ENCODE results near the gene GAS6.
"Not testable (repeated sequence)": the region's sequence is repeated elsewhere in the genome, so short reads cannot be mapped to it uniquely, and the experiment has no call there.

The GAS6 gene

GRCh38 chr13:113792886-113793717 lies 70.8 kb downstream of the GAS6 start:
- Histone ChIP-seq H3K4me3 (ENCODE audit: low read depth in 1 of 2, low read length in 2 of 2) (no peak overlapping the region), H3K36me3 (ENCODE audit: control insufficient read depth in 1 of 2, insufficient read depth in 2 of 2, low read length in 2 of 2) (no peaks in the 10 kb centered on the region), H3K4me1 (ENCODE audit: control insufficient read depth in 1 of 2, insufficient read depth in 2 of 2, low read length in 2 of 2) (no peaks in the 10 kb centered on the region), H3K27ac (ENCODE audit: low read depth, low read length) (no peak overlapping the region), H3K9me3 (ENCODE audit: control insufficient read depth in 1 of 2, low read length in 2 of 2) (no peaks in the 10 kb centered on the region), H3K9ac (ENCODE audit: low read depth in 1 of 2, low read length in 2 of 2) (no peak overlapping the region), H3K27me3 (ENCODE audit: control insufficient read depth in 1 of 2, insufficient read depth in 2 of 2, low read length in 2 of 2) (peaks cover 0 to 2% of the 10 kb centered on the region in 2 donors)

GRCh38 chr13:113792236-113792770 lies 71.6 kb downstream of the GAS6 start:
- Histone ChIP-seq H3K27ac (ENCODE audit: low read depth, low read length) (no peak overlapping the region), H3K27me3 (ENCODE audit: control insufficient read depth in 1 of 2, insufficient read depth in 2 of 2, low read length in 2 of 2) (peaks cover 0 to 2% of the 10 kb centered on the region in 2 donors), H3K36me3 (ENCODE audit: control insufficient read depth in 1 of 2, insufficient read depth in 2 of 2, low read length in 2 of 2) (no peaks in the 10 kb centered on the region), H3K9me3 (ENCODE audit: control insufficient read depth in 1 of 2, low read length in 2 of 2) (no peaks in the 10 kb centered on the region), H3K4me3 (ENCODE audit: low read depth in 1 of 2, low read length in 2 of 2) (no peak overlapping the region), H3K9ac (ENCODE audit: low read depth in 1 of 2, low read length in 2 of 2) (no peak overlapping the region), H3K4me1 (ENCODE audit: control insufficient read depth in 1 of 2, insufficient read depth in 2 of 2, low read length in 2 of 2) (no peaks in the 10 kb centered on the region)

GRCh38 chr13:113791761-113792160 lies 72.1 kb downstream of the GAS6 start:
- Histone ChIP-seq H3K4me1 (ENCODE audit: control insufficient read depth in 1 of 2, insufficient read depth in 2 of 2, low read length in 2 of 2) (no peaks in the 10 kb centered on the region), H3K27me3 (ENCODE audit: control insufficient read depth in 1 of 2, insufficient read depth in 2 of 2, low read length in 2 of 2) (peaks cover 0 to 2% of the 10 kb centered on the region in 2 donors), H3K9me3 (ENCODE audit: control insufficient read depth in 1 of 2, low read length in 2 of 2) (no peaks in the 10 kb centered on the region), H3K4me3 (ENCODE audit: low read depth in 1 of 2, low read length in 2 of 2) (no peak overlapping the region), H3K27ac (ENCODE audit: low read depth, low read length) (no peak overlapping the region), H3K36me3 (ENCODE audit: control insufficient read depth in 1 of 2, insufficient read depth in 2 of 2, low read length in 2 of 2) (no peaks in the 10 kb centered on the region), H3K9ac (ENCODE audit: low read depth in 1 of 2, low read length in 2 of 2) (no peak overlapping the region)

- Histone ChIP-seq H3K9me3 (ENCODE audit: control insufficient read depth in 1 of 2, low read length in 2 of 2) (no peaks in the 10 kb centered on the region), H3K27ac (ENCODE audit: low read depth, low read length) (no peak overlapping the region), H3K4me3 (ENCODE audit: low read depth in 1 of 2, low read length in 2 of 2) (no peak overlapping the region), H3K36me3 (ENCODE audit: control insufficient read depth in 1 of 2, insufficient read depth in 2 of 2, low read length in 2 of 2) (no peaks in the 10 kb centered on the region), H3K27me3 (ENCODE audit: control insufficient read depth in 1 of 2, insufficient read depth in 2 of 2, low read length in 2 of 2) (peaks cover 0 to 2% of the 10 kb centered on the region in 2 donors), H3K9ac (ENCODE audit: low read depth in 1 of 2, low read length in 2 of 2) (no peak overlapping the region), H3K4me1 (ENCODE audit: control insufficient read depth in 1 of 2, insufficient read depth in 2 of 2, low read length in 2 of 2) (no peaks in the 10 kb centered on the region)
Measured at GRCh38 chr13:113791226-113791625, 72.7 kb downstream of the GAS6 start.

GRCh38 chr13:113789931-113790330 lies 73.9 kb downstream of the GAS6 start:
- H3K27ac ChIP-seq (ENCODE audit: low read depth, low read length); H3K9ac ChIP-seq (ENCODE audit: low read depth in 1 of 2, low read length in 2 of 2); H3K36me3 ChIP-seq (ENCODE audit: control insufficient read depth in 1 of 2, insufficient read depth in 2 of 2, low read length in 2 of 2); H3K4me3 ChIP-seq (ENCODE audit: low read depth in 1 of 2, low read length in 2 of 2); H3K9me3 ChIP-seq (ENCODE audit: control insufficient read depth in 1 of 2, low read length in 2 of 2); H3K4me1 ChIP-seq (ENCODE audit: control insufficient read depth in 1 of 2, insufficient read depth in 2 of 2, low read length in 2 of 2); H3K27me3 ChIP-seq (ENCODE audit: control insufficient read depth in 1 of 2, insufficient read depth in 2 of 2, low read length in 2 of 2): not testable (repeated sequence)

GRCh38 chr13:113789167-113789566 lies 74.7 kb downstream of the GAS6 start:
- no peak overlapping the region for H3K27ac ChIP-seq (ENCODE audit: low read depth, low read length)
- H3K27me3 ChIP-seq (ENCODE audit: control insufficient read depth in 1 of 2, insufficient read depth in 2 of 2, low read length in 2 of 2) = peaks cover 0 to 2% of the 10 kb centered on the region in 2 donors
- H3K4me3 ChIP-seq (ENCODE audit: low read depth in 1 of 2, low read length in 2 of 2) = no peak overlapping the region
- no peaks in the 10 kb centered on the region for H3K9me3 ChIP-seq (ENCODE audit: control insufficient read depth in 1 of 2, low read length in 2 of 2)
- no peaks in the 10 kb centered on the region for H3K36me3 ChIP-seq (ENCODE audit: control insufficient read depth in 1 of 2, insufficient read depth in 2 of 2, low read length in 2 of 2)
- no peak overlapping the region for H3K9ac ChIP-seq (ENCODE audit: low read depth in 1 of 2, low read length in 2 of 2)
- H3K4me1 ChIP-seq (ENCODE audit: control insufficient read depth in 1 of 2, insufficient read depth in 2 of 2, low read length in 2 of 2) = no peaks in the 10 kb centered on the region

- Histone ChIP-seq H3K36me3 (ENCODE audit: control insufficient read depth in 1 of 2, insufficient read depth in 2 of 2, low read length in 2 of 2) (no peaks in the 10 kb centered on the region), H3K9ac (ENCODE audit: low read depth in 1 of 2, low read length in 2 of 2) (no peak overlapping the region), H3K27ac (ENCODE audit: low read depth, low read length) (no peak overlapping the region), H3K4me1 (ENCODE audit: control insufficient read depth in 1 of 2, insufficient read depth in 2 of 2, low read length in 2 of 2) (no peaks in the 10 kb centered on the region), H3K9me3 (ENCODE audit: control insufficient read depth in 1 of 2, low read length in 2 of 2) (no peaks in the 10 kb centered on the region), H3K4me3 (ENCODE audit: low read depth in 1 of 2, low read length in 2 of 2) (no peak overlapping the region), H3K27me3 (ENCODE audit: control insufficient read depth in 1 of 2, insufficient read depth in 2 of 2, low read length in 2 of 2) (peaks cover 0 to 2% of the 10 kb centered on the region in 2 donors)
Measured at GRCh38 chr13:113788413-113789135, 75.3 kb downstream of the GAS6 start.

- no peak overlapping the region for H3K27ac ChIP-seq (ENCODE audit: low read depth, low read length)
- no peak overlapping the region for H3K9ac ChIP-seq (ENCODE audit: low read depth in 1 of 2, low read length in 2 of 2)
- no peak overlapping the region for H3K4me3 ChIP-seq (ENCODE audit: low read depth in 1 of 2, low read length in 2 of 2)
- no peaks in the 10 kb centered on the region for H3K36me3 ChIP-seq (ENCODE audit: control insufficient read depth in 1 of 2, insufficient read depth in 2 of 2, low read length in 2 of 2)
- H3K27me3 ChIP-seq (ENCODE audit: control insufficient read depth in 1 of 2, insufficient read depth in 2 of 2, low read length in 2 of 2) = peaks cover 0 to 2% of the 10 kb centered on the region in 2 donors
- H3K9me3 ChIP-seq (ENCODE audit: control insufficient read depth in 1 of 2, low read length in 2 of 2) = no peaks in the 10 kb centered on the region
- no peaks in the 10 kb centered on the region for H3K4me1 ChIP-seq (ENCODE audit: control insufficient read depth in 1 of 2, insufficient read depth in 2 of 2, low read length in 2 of 2)
Measured at GRCh38 chr13:113787694-113788093, 76.2 kb downstream of the GAS6 start.

GRCh38 chr13:113786262-113786841 lies 77.5 kb downstream of the GAS6 start:
- H3K9ac ChIP-seq (ENCODE audit: low read depth in 1 of 2, low read length in 2 of 2) = no peak overlapping the region
- H3K9me3 ChIP-seq (ENCODE audit: control insufficient read depth in 1 of 2, low read length in 2 of 2) = no peaks in the 10 kb centered on the region
- no peaks in the 10 kb centered on the region for H3K4me1 ChIP-seq (ENCODE audit: control insufficient read depth in 1 of 2, insufficient read depth in 2 of 2, low read length in 2 of 2)
- H3K4me3 ChIP-seq (ENCODE audit: low read depth in 1 of 2, low read length in 2 of 2) = no peak overlapping the region
- H3K27ac ChIP-seq (ENCODE audit: low read depth, low read length) = no peak overlapping the region
- H3K27me3 ChIP-seq (ENCODE audit: control insufficient read depth in 1 of 2, insufficient read depth in 2 of 2, low read length in 2 of 2) = peaks cover 0 to 2% of the 10 kb centered on the region in 2 donors
- no peaks in the 10 kb centered on the region for H3K36me3 ChIP-seq (ENCODE audit: control insufficient read depth in 1 of 2, insufficient read depth in 2 of 2, low read length in 2 of 2)
